ENCODE results near the gene FPR1.

The FPR1 gene

DNA sequence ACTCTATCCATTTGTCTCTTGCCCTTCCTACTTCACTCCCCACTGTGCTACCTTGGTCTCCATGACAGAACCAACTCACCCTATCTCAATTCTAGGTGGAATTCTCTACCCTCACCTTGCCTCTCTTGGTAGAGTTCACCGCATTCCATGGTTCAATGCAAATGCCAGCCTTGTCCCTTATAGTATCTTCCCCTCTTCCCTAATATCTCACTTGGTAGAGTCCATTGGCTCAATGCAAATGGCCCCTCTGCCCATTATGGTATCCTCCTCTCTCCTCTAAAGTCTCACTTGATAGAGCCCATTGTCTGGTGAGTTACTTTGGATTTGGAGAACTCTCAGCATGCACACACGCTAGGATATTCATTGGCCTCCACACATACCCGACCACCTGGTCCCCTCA, 35.8 kb downstream of the FPR1 start:
- 94% methylated on average over 3 of the region's 3 CpGs for WGBS (ENCODE audit: insufficient coverage)
- Histone ChIP-seq H3K4me3 (ENCODE audit: control insufficient read depth in 1 of 7, extremely low read depth in 1 of 7, insufficient read depth in 4 of 7, low read depth in 2 of 7, low read length in 6 of 7) (no peak overlapping the region), H3K36me3 (ENCODE audit: control insufficient read depth in 4 of 4, insufficient read depth in 4 of 4, low read length in 3 of 4) (no peaks in the 10 kb centered on the region), H3K9me3 (ENCODE audit: control extremely low read depth in 1 of 5, control insufficient read depth in 4 of 5, insufficient read depth in 2 of 5, low read depth in 1 of 5, low read length in 4 of 5) (peaks cover 0 to 4% (median 0%) of the 10 kb centered on the region in 5 experiments), H3K4me1 (ENCODE audit: control extremely low read depth in 1 of 4, control insufficient read depth in 4 of 4, insufficient read depth in 4 of 4, low read length in 3 of 4) (peaks cover 0 to 12% (median 8%) of the 10 kb centered on the region in 4 experiments), H3K27me3 (replicated peaks in 2 of 5; ENCODE audit: control insufficient read depth in 4 of 5, insufficient read depth in 5 of 5, low read length in 4 of 5) (peaks cover 8 to 54% (median 15%) of the 10 kb centered on the region in 5 experiments), H3K27ac (ENCODE audit: insufficient read depth in 1 of 2, low read depth in 1 of 2, low read length in 2 of 2, poor library complexity in 1 of 2, severe bottlenecking in 2 of 2) (no peak overlapping the region)
- no peak for DNase-seq
- CTCF ChIA-PET = interaction anchor here (1.0 to 1.3 kb wide), 2 partner anchors 62 to 109 kb away, joined by 3 to 4 read pairs; no protein-coding TSS in a partner anchor
- POLR2A ChIA-PET = no interaction called here

DNA sequence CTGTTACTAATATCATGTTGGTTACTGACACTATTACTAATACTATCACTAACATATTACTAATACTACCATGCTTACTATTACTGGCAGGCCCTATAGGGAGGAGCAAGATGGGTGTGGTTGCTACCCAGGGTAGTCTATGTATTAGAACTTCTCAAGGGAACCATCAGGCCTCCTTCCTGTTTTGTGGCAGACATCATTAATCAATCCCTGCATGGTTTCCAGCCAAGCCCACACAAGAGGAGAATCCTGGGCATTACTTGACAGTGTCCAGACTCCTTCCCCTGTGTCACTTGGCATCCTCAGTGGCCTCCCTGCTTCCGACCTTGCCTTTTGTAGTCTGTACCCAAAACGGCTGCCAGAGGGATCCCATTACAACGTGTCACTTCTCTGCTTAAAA, 36.8 kb downstream of the FPR1 start:
- DNase-seq = peak in 2 of 3 donors; percentile 35 to 43
- Histone ChIP-seq H3K4me1 (ENCODE audit: control extremely low read depth in 1 of 4, control insufficient read depth in 4 of 4, insufficient read depth in 4 of 4, low read length in 3 of 4) (peaks cover 0 to 11% (median 7%) of the 10 kb centered on the region in 4 experiments), H3K27me3 (replicated peaks in 2 of 5; ENCODE audit: control insufficient read depth in 4 of 5, insufficient read depth in 5 of 5, low read length in 4 of 5) (peaks cover 7 to 47% (median 11%) of the 10 kb centered on the region in 5 experiments), H3K36me3 (ENCODE audit: control insufficient read depth in 4 of 4, insufficient read depth in 4 of 4, low read length in 3 of 4) (no peaks in the 10 kb centered on the region), H3K9me3 (ENCODE audit: control extremely low read depth in 1 of 5, control insufficient read depth in 4 of 5, insufficient read depth in 2 of 5, low read depth in 1 of 5, low read length in 4 of 5) (peaks cover 0 to 4% (median 0%) of the 10 kb centered on the region in 5 experiments), H3K4me3 (ENCODE audit: control insufficient read depth in 1 of 7, extremely low read depth in 1 of 7, insufficient read depth in 4 of 7, low read depth in 2 of 7, low read length in 6 of 7) (no peak overlapping the region), H3K27ac (ENCODE audit: insufficient read depth in 1 of 2, low read depth in 1 of 2, low read length in 2 of 2, poor library complexity in 1 of 2, severe bottlenecking in 2 of 2) (no peak overlapping the region)
- POLR2A ChIA-PET = no interaction called here
- 88% methylated on average over 3 of the region's 3 CpGs for WGBS (ENCODE audit: insufficient coverage)
- CTCF ChIA-PET = interaction anchor here (0.7 kb wide), 1 partner anchor 841 kb away, joined by 3 read pairs; no protein-coding TSS in a partner anchor

DNA sequence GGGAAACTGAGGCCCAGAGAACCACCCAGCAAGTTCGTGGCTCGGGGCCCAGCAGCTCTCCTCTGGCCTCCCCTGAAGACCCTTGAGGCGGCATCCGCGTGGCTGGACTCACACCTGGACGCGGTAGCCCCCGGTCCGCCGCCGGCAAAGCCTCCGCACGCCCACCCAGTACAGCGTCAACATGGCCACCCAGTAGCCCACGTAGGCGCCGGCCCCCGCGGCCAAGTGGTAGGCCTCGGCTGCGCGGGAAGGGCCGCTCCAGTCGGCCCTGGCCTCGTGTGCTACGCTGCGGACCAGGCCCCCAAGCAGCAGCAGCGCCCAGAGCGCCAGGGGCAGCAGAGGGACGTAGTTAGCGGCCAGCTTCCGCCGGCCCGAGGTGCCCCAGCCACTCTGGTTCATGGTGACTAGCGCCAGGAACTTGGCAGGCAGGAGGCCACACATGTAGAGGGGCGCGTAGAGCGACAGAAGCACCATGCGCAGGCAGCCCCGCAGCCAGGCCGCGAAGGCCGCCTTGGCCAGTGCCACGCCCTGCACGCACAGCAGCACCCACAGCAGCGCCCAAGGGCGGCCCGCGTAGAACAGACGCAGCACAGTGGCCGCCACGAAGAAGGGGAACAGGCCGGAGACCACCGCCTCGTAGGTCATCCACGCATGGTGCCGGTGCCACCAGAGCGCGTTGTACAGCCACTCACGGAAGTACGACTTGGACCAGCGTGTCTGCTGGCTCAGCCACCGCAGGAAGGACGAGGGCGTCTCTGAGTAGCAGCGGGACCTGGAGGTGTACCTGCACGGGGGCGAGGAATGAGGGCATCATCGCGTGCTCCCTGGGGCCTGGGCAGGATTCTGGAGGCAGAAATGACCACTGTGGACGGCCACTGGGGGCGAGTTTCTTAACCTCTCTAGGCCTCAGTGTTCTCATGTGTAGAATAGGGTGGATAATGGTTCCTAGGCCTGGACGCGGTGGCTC, 38.1 kb downstream of the FPR1 start:
- 96% methylated on average over 71 of the region's 74 CpGs for WGBS (ENCODE audit: insufficient coverage)

DNA sequence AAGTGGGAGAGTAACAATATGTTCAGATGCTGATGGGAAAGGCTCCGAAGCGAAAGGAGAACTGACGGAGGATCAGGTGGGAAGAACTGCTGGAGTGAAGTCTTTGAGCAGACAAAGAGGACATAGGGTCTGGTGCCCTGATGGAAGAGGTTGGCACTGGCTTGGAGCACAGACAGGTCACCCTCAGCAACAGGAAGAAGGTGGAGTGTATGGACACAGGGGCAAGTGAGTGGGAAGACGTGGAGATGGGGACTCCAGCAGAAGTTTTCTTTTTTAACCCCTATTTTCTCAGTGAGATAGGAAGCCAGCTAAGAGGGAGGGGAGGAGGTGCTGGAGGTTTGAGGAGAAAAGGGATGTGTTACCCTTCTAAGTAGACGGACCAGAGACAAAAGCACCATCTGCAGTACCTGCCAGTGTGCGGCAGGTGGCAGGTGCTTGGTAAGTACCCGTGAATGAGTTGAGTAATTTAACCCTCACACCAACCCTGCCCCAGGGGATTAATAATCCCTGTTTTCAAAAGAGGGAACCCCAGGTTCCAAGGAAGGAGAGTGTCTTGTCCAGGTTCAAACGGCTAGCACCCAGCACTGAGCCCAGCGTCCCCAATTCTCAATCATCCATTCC, 39.1 kb downstream of the FPR1 start:
- Histone ChIP-seq H3K4me3 (ENCODE audit: control insufficient read depth in 1 of 7, extremely low read depth in 1 of 7, insufficient read depth in 4 of 7, low read depth in 2 of 7, low read length in 6 of 7) (no peak overlapping the region), H3K36me3 (ENCODE audit: control insufficient read depth in 4 of 4, insufficient read depth in 4 of 4, low read length in 3 of 4) (no peaks in the 10 kb centered on the region), H3K9me3 (ENCODE audit: control extremely low read depth in 1 of 5, control insufficient read depth in 4 of 5, insufficient read depth in 2 of 5, low read depth in 1 of 5, low read length in 4 of 5) (peaks cover 0 to 3% (median 0%) of the 10 kb centered on the region in 5 experiments), H3K4me1 (ENCODE audit: control extremely low read depth in 1 of 4, control insufficient read depth in 4 of 4, insufficient read depth in 4 of 4, low read length in 3 of 4) (peaks cover 0 to 4% (median 0%) of the 10 kb centered on the region in 4 experiments), H3K27ac (ENCODE audit: insufficient read depth in 1 of 2, low read depth in 1 of 2, low read length in 2 of 2, poor library complexity in 1 of 2, severe bottlenecking in 2 of 2) (no peak overlapping the region), H3K27me3 (replicated peaks in 2 of 5; ENCODE audit: control insufficient read depth in 4 of 5, insufficient read depth in 5 of 5, low read length in 4 of 5) (peaks cover 0 to 25% (median 5%) of the 10 kb centered on the region in 5 experiments)
- peak in 2 of 3 donors; percentile 58 to 61 for DNase-seq
- ChIA-PET CTCF (interaction anchor here (1.0 kb wide), 1 partner anchor 65 kb away, joined by 5 read pairs; no protein-coding TSS in a partner anchor), POLR2A (no interaction called here)
- 90% methylated on average over 4 of the region's 9 CpGs for WGBS (ENCODE audit: insufficient coverage)

More for the DNA sequence above, 38.1 kb downstream of the FPR1 start:
- Histone ChIP-seq H3K27ac (ENCODE audit: insufficient read depth in 1 of 2, low read depth in 1 of 2, low read length in 2 of 2, poor library complexity in 1 of 2, severe bottlenecking in 2 of 2) (no peak overlapping the region), H3K27me3 (replicated peaks in 2 of 5; ENCODE audit: control insufficient read depth in 4 of 5, insufficient read depth in 5 of 5, low read length in 4 of 5) (peaks cover 2 to 34% (median 7%) of the 10 kb centered on the region in 5 experiments), H3K4me3 (ENCODE audit: control insufficient read depth in 1 of 7, extremely low read depth in 1 of 7, insufficient read depth in 4 of 7, low read depth in 2 of 7, low read length in 6 of 7) (no peak overlapping the region), H3K36me3 (ENCODE audit: control insufficient read depth in 4 of 4, insufficient read depth in 4 of 4, low read length in 3 of 4) (no peaks in the 10 kb centered on the region), H3K4me1 (ENCODE audit: control extremely low read depth in 1 of 4, control insufficient read depth in 4 of 4, insufficient read depth in 4 of 4, low read length in 3 of 4) (peaks cover 0 to 4% (median 0%) of the 10 kb centered on the region in 4 experiments), H3K9me3 (ENCODE audit: control extremely low read depth in 1 of 5, control insufficient read depth in 4 of 5, insufficient read depth in 2 of 5, low read depth in 1 of 5, low read length in 4 of 5) (peaks cover 0 to 3% (median 0%) of the 10 kb centered on the region in 5 experiments)
- ChIA-PET CTCF (no interaction called here), POLR2A (no interaction called here)
- DNase-seq = no peak

DNA sequence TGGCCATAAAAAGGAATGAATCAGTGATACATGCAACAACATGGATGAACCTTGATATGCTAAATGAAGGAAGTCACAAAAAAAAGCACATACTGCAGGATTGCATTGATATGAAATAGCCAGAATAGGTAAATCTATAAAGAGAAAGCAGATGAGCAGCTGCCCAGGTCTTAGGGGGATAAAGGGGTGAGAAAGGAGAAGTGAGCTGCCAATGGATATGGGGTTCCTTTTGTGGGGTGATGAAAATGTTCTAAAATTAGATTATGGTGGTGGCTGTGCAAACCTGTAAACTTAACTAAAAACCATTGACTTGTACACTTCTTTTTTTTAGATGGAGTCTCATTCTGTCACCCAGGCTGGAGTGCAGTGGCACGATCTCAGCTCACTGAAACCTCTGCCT, 40.0 kb downstream of the FPR1 start:
- CTCF ChIA-PET = no interaction called here
- POLR2A ChIA-PET = no interaction called here

DNA sequence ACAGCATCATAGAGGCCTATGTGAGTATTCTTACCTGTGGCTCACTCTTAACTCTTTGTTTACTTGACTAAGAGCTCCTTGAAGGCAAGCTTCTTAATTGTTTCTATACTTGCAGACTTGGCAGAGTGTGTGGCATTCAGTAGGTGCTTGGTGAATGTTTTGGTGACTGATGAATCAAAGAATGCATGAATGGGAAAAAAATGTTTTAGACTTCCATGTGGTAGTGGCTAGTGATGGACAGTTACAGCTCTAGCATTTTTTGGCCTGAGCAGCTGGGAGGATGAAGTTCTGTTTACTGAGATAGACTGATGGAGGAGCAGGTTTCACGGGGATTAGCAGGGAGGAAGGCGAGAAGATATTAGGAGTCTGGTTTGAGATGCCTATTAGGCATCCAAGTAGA, 41.5 kb downstream of the FPR1 start:
- ChIA-PET POLR2A (no interaction called here), CTCF (interaction anchor here (0.7 to 2.5 kb wide), 4 partner anchors 10 to 99 kb away, joined by 3 to 5 read pairs (median 4); no protein-coding TSS in a partner anchor)
- H3K4me3 ChIP-seq (ENCODE audit: control insufficient read depth in 1 of 7, extremely low read depth in 1 of 7, insufficient read depth in 4 of 7, low read depth in 2 of 7, low read length in 6 of 7) = no peak overlapping the region
- H3K4me1 ChIP-seq (ENCODE audit: control extremely low read depth in 1 of 4, control insufficient read depth in 4 of 4, insufficient read depth in 4 of 4, low read length in 3 of 4) = peaks cover 0 to 4% (median 2%) of the 10 kb centered on the region in 4 experiments
- WGBS (ENCODE audit: insufficient coverage) = 100% methylated on average over 2 of the region's 2 CpGs
- H3K27me3 ChIP-seq (replicated peaks in 2 of 5; ENCODE audit: control insufficient read depth in 4 of 5, insufficient read depth in 5 of 5, low read length in 4 of 5) = peaks cover 0 to 9% (median 2%) of the 10 kb centered on the region in 5 experiments
- DNase-seq = no peak
- H3K36me3 ChIP-seq (ENCODE audit: control insufficient read depth in 4 of 4, insufficient read depth in 4 of 4, low read length in 3 of 4) = peaks cover 0 to 11% (median 3%) of the 10 kb centered on the region in 4 experiments
- H3K27ac ChIP-seq (ENCODE audit: insufficient read depth in 1 of 2, low read depth in 1 of 2, low read length in 2 of 2, poor library complexity in 1 of 2, severe bottlenecking in 2 of 2) = no peak overlapping the region
- no peaks in the 10 kb centered on the region for H3K9me3 ChIP-seq (ENCODE audit: control extremely low read depth in 1 of 5, control insufficient read depth in 4 of 5, insufficient read depth in 2 of 5, low read depth in 1 of 5, low read length in 4 of 5)

More for the DNA sequence above, 40.0 kb downstream of the FPR1 start:
- peaks cover 0 to 4% (median 0%) of the 10 kb centered on the region in 4 experiments for H3K4me1 ChIP-seq (ENCODE audit: control extremely low read depth in 1 of 4, control insufficient read depth in 4 of 4, insufficient read depth in 4 of 4, low read length in 3 of 4)
- H3K27ac ChIP-seq (ENCODE audit: insufficient read depth in 1 of 2, low read depth in 1 of 2, low read length in 2 of 2, poor library complexity in 1 of 2, severe bottlenecking in 2 of 2) = no peak overlapping the region
- 80% methylated on average over 1 of the region's 1 CpG for WGBS (ENCODE audit: insufficient coverage)
- peaks cover 0 to 3% (median 0%) of the 10 kb centered on the region in 5 experiments for H3K9me3 ChIP-seq (ENCODE audit: control extremely low read depth in 1 of 5, control insufficient read depth in 4 of 5, insufficient read depth in 2 of 5, low read depth in 1 of 5, low read length in 4 of 5)
- peaks cover 0 to 17% (median 3%) of the 10 kb centered on the region in 5 experiments for H3K27me3 ChIP-seq (replicated peaks in 2 of 5; ENCODE audit: control insufficient read depth in 4 of 5, insufficient read depth in 5 of 5, low read length in 4 of 5)
- no peak for DNase-seq
- no peak overlapping the region for H3K4me3 ChIP-seq (ENCODE audit: control insufficient read depth in 1 of 7, extremely low read depth in 1 of 7, insufficient read depth in 4 of 7, low read depth in 2 of 7, low read length in 6 of 7)
- H3K36me3 ChIP-seq (ENCODE audit: control insufficient read depth in 4 of 4, insufficient read depth in 4 of 4, low read length in 3 of 4) = peaks cover 0 to 3% (median 1%) of the 10 kb centered on the region in 4 experiments

Measured in common myeloid progenitor, CD34-positive (primary cell).